Iris pigment epithelial cell (primary cell): ENCODE data around the gene GLMP.

Experiments
- DNase-seq: peaks from one replicate; pipeline ENCODE4 v3.0.0-alpha.2; 2011; ENCODE audit warnings: low read depth

GLMP gene

GRCh38 chr1:156249593-156249992 is 45.9 kb downstream of the GLMP start:
- DNase-seq: no peak

- no peak for DNase-seq
Observed at GRCh38 chr1:156248323-156248683, 47.2 kb downstream of the GLMP start.

GRCh38 chr1:156247460-156248322 is 47.8 kb downstream of the GLMP start, which contains the start of gene PAQR6:
PAQR6 (minus strand) TSS chr1:156248056; CDS start chr1:156246731, 1,325 bp downstream.
- DNase-seq: no peak

GRCh38 chr1:156246781-156247459 is 48.6 kb downstream of the GLMP start:
- no peak for DNase-seq

- DNase-seq: no peak
Observed at GRCh38 chr1:156246241-156246780, 49.2 kb downstream of the GLMP start.

GRCh38 chr1:156245451-156246232 is 49.8 kb downstream of the GLMP start:
- no peak for DNase-seq

DNA sequence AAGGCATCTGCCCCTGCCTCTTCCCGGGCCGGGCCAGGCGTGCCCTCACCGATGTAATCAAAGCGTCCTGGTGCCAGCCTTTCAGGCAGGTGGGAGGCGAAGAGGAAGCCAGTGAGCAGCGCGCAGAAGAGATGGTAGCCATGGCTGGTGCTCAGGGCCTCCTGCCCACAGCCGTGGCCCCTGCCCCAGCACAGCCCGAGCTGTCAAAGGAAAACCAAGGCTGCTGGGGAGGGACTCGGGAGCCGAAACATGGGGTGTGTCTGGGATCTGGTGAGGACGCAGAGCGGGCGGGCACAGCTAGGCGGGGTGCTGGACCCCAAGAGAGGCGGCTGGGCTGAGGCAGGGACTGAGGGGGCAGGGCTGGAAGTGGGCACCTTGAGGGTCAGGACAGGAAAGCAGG is 50.8 kb downstream of the GLMP start:
- no peak for DNase-seq

DNA sequence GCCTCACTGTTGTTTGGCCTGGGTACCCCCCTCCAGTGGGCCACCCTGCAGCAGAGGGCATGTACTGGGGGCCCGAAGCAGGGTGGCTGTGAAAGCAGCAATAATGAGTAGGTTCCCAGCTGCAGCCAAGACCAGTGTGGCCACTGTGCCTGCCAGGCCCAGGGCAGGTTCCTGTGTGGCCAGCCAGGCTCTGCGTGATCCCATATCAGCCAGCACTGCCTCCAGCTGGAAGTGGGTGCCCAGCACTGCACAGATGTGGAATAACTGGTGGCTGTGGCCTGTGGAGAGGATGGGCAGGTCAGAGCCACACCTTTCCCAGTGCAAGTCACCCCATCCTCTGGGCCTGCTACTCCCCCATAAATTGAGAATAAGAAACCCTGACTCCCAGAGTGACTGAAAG is 51.4 kb downstream of the GLMP start:
- no peak for DNase-seq

DNA sequence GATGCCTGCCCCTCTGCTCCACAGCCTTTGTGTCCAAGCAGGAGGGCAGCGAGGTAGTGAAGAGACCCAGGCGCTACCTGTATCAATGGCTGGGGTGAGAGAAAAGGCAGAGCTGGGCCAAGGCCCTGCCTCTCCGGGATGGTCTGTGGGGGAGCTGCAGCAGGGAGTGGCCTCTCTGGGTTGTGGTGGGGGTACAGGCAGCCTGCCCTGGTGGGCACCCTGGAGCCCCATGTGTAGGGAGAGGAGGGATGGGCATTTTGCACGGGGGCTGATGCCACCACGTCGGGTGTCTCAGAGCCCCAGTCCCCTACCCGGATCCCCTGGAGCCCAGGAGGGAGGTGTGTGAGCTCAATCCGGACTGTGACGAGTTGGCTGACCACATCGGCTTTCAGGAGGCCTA is 52.7 kb downstream of the GLMP start:
- DNase-seq: no peak
